Endothelial cell of umbilical vein (primary cell): ENCODE measurements around the gene RNF130.

Experiments used
- EZH2 ChIP-seq: IDR thresholded peaks from 2 replicates; pipeline ENCODE4 v1.6.1; 2012; ENCODE audit warnings: borderline replicate concordance, low read depth, mild to moderate bottlenecking, moderate library complexity, low read length, inconsistent platforms; ENCODE audit not compliant: severe bottlenecking
- MYC ChIP-seq: IDR thresholded peaks from one replicate; pipeline ENCODE4 v1.6.1; 2011; ENCODE audit warnings: mild to moderate bottlenecking, low read depth, low read length
- TF ChIP-seq, protein P1 (sequence below), 2 donors: IDR thresholded peaks; 1 replicate in 1 of 2; 2 replicates in 1 of 2; pipeline ENCODE4 v1.5.1; 2011; ENCODE audit warnings: low read length in 2 of 2, mild to moderate bottlenecking in 2 of 2, moderate library complexity in 2 of 2, control low read depth in 1 of 2, inconsistent platforms in 1 of 2, low read depth in 1 of 2; ENCODE audit not compliant: insufficient read depth in 1 of 2; ENCODE audit errors: extremely low read depth in 1 of 2

DNA sequence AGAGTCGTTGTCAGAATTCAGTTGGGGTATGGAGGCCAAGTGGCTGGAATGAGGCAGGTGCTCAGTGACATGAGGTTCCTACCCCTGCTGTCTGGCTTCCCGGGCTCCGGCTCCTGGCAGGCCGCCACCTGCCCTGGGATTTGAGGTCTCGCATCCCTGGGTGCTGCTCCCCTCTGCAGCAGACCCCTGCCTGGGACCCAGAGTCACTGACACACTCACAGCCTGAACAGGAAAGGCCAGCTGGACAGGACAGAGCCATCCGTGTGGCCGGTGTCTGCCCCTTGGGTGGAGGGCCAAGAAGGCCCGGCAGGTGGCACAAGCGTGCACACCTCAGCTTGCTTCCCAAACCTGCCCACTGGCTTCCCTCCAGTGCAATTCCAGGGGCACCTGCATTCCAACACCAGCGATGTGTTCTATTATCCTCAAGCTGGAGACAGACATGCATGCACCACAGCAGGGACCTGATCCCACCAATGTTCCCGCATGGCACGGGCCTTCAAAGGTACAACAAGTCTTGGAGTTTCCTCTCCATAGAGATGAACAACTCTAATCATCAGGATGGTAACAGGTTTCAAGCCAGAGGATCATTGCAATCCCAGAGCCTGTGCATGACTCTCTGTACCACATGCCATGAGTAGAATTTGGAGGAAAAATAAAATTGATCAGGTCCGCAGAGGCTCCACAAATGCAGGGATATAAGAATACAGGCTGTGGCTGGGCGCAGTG is 45.6 kb upstream of the RNF130 start:
- TF ChIP-seq, protein P1, sequence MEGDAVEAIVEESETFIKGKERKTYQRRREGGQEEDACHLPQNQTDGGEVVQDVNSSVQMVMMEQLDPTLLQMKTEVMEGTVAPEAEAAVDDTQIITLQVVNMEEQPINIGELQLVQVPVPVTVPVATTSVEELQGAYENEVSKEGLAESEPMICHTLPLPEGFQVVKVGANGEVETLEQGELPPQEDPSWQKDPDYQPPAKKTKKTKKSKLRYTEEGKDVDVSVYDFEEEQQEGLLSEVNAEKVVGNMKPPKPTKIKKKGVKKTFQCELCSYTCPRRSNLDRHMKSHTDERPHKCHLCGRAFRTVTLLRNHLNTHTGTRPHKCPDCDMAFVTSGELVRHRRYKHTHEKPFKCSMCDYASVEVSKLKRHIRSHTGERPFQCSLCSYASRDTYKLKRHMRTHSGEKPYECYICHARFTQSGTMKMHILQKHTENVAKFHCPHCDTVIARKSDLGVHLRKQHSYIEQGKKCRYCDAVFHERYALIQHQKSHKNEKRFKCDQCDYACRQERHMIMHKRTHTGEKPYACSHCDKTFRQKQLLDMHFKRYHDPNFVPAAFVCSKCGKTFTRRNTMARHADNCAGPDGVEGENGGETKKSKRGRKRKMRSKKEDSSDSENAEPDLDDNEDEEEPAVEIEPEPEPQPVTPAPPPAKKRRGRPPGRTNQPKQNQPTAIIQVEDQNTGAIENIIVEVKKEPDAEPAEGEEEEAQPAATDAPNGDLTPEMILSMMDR (IDR thresholded peaks at IDR 0.05; ENCODE audit: extremely low read depth in 1 of 2, insufficient read depth in 1 of 2, low read depth in 1 of 2, low read length in 2 of 2), result no peak
- TF ChIP-seq EZH2 (no peak), MYC (no peak)
